HepG2 (cell line): ENCODE data around the gene PARD3.

Experiments used
- GABPA ChIP-seq, 2 experiments: IDR thresholded peaks; 2 replicates each; pipeline ENCODE4 v1.6.1; 2011 to 2016; ENCODE audit warnings: low read depth in 2 of 2, low read length in 1 of 2, missing biosample characterization in 1 of 2, missing genetic modification characterization in 1 of 2
- MEIS1 ChIP-seq: sonication (generic); formaldehyde crosslinking; IDR thresholded peaks from 2 replicates; pipeline ENCODE4 v1.9.0; 2021; ENCODE audit warnings: mild to moderate bottlenecking, missing genetic modification reagents, moderate library complexity, borderline replicate concordance
- NFE2 ChIP-seq: sonication (generic); formaldehyde crosslinking; IDR thresholded peaks from 2 replicates; pipeline ENCODE4 v1.4.0; 2020; ENCODE audit warnings: missing genetic modification reagents
- POLR2A ChIP-seq, 2 experiments: IDR thresholded peaks; 2 replicates each; pipeline ENCODE4 v1.6.1; 2011; ENCODE audit warnings: low read depth in 2 of 2, low read length in 2 of 2, mild to moderate bottlenecking in 1 of 2, moderate library complexity in 1 of 2; ENCODE audit not compliant: insufficient read depth in 1 of 2
- RNF2 ChIP-seq: fragments of 450-650 bp; conservative IDR thresholded peaks from 2 replicates; pipeline ENCODE4 v1.6.1; 2016; ENCODE audit warnings: low read depth
- TSC22D2 ChIP-seq: sonication (generic); formaldehyde crosslinking; IDR thresholded peaks from 2 replicates; pipeline ENCODE4 v1.5.1; 2020; ENCODE audit warnings: missing genetic modification reagents, mild to moderate bottlenecking, borderline replicate concordance
- YY1 ChIP-seq: IDR thresholded peaks from 2 replicates; pipeline ENCODE4 v1.6.1; 2011; ENCODE audit warnings: low read length, low read depth, moderate library complexity, mild to moderate bottlenecking; ENCODE audit not compliant: insufficient read depth, insufficient replicate concordance
- ZFX ChIP-seq: sonication (generic); formaldehyde crosslinking; IDR thresholded peaks from 2 replicates; pipeline ENCODE4 v1.4.0; 2020; ENCODE audit warnings: mild to moderate bottlenecking, low read depth, missing genetic modification reagents, moderate library complexity
- ZSCAN5A ChIP-seq: sonication (generic); formaldehyde crosslinking; IDR thresholded peaks from 2 replicates; pipeline ENCODE4 v1.8.0; 2022; ENCODE audit warnings: mild to moderate bottlenecking, missing genetic modification reagents, borderline replicate concordance

DNA sequence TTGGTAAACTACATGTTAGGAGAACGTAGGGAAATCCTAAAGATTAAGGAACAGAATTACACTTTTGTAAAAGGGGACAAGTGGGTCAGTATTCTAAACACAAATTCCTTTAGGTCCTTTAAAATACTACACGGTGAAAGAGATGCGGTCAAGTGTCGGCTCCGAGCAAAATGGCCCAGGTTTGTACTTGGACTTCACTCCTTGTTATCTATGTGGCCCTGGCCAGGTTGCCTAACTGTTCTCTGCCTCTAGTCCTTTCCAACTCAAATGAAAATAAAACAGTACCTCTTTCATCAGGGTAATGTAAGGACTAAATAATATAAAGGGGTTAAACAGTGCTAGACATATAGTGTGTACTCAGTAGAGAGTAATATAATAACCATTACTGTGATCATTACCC is 344.8 kb downstream of the PARD3 start:
- TF ChIP-seq POLR2A (IDR thresholded peaks at IDR 0.05; ENCODE audit: insufficient read depth in 1 of 2, low read depth in 2 of 2, low read length in 2 of 2) (no peak), ZFX (no peak), ZSCAN5A (no peak), MEIS1 (no peak), RNF2 (no peak), TSC22D2 (no peak), YY1 (peak; percentile 27), NFE2 (CRISPR knock-in tag) (no peak), GABPA (IDR thresholded peaks at IDR 0.05; ENCODE audit: low read depth, low read length) (no peak), GABPA (CRISPR knock-in tag; IDR thresholded peaks at IDR 0.05; ENCODE audit: low read depth) (no peak)
